Cardiac fibroblast (primary cell): ENCODE results near the gene SIRPA.
"Not testable (repeated sequence)": the region's sequence is repeated elsewhere in the genome, so short reads cannot be mapped to it uniquely, and the experiment has no call there.

Experiments used
- DNase-seq, 2 donors: peaks; one replicate each; pipeline versions ENCODE4 v3.0.0 to v3.0.0-alpha.2; 2010; ENCODE audit warnings: low read depth in 2 of 2
- H3K4me3 ChIP-seq, 2 donors: replicated peaks in 1 of 2; 1 replicate in 1 of 2; 2 replicates in 1 of 2; pipeline ENCODE4 v1.5.1; 2011; ENCODE audit warnings: low read depth in 2 of 2, low read length in 2 of 2, mild to moderate bottlenecking in 2 of 2, moderate library complexity in 1 of 2
- TF ChIP-seq, protein P1 (sequence below): IDR thresholded peaks from one replicate; pipeline ENCODE4 v1.5.1; 2011; ENCODE audit warnings: low read depth, mild to moderate bottlenecking, low read length, inconsistent platforms

Gene SIRPA

DNA sequence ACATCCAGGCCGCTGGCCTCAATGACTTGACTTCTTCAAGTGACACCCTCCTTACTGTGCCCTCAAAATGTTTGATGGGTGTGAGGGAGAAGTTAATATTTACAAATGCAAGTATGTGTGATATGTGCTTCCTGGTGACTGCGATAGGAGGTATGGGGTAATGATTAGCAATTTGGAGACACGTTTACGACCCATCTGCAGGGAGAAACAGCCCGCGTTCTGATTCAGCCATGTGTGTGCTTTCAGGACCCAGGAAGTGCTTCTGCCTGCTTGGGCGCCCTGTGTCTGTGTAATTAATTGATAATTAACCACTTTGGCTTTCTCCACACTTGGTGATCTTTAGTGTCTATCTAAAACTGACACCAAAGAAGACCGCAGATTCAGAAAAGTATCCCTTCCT, 25.0 kb downstream of the SIRPA start:
- no peak overlapping the region for H3K4me3 ChIP-seq
- TF ChIP-seq, protein P1, sequence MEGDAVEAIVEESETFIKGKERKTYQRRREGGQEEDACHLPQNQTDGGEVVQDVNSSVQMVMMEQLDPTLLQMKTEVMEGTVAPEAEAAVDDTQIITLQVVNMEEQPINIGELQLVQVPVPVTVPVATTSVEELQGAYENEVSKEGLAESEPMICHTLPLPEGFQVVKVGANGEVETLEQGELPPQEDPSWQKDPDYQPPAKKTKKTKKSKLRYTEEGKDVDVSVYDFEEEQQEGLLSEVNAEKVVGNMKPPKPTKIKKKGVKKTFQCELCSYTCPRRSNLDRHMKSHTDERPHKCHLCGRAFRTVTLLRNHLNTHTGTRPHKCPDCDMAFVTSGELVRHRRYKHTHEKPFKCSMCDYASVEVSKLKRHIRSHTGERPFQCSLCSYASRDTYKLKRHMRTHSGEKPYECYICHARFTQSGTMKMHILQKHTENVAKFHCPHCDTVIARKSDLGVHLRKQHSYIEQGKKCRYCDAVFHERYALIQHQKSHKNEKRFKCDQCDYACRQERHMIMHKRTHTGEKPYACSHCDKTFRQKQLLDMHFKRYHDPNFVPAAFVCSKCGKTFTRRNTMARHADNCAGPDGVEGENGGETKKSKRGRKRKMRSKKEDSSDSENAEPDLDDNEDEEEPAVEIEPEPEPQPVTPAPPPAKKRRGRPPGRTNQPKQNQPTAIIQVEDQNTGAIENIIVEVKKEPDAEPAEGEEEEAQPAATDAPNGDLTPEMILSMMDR = no peak
- no peak for DNase-seq

DNA sequence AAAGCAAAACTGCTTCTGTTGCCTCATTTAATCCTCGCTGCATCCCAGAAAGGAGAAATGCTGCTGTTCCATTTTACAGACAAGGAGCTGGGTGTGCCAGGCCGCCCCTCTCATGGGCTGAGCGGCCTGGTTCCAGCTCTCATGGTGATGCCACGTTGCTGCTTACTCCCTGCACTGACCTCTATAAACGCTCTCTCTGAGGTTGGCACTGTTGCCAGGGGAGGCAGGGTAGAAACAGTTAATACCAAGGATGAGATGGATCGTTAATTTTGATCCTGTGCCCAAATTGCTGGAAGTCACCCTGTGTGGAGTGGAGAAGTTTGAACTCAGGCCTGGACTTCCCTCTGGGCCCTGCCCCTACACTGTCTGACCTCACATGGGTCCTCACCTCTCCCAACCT, 25.6 kb downstream of the SIRPA start:
- no peak overlapping the region for H3K4me3 ChIP-seq
- no peak for DNase-seq
- TF ChIP-seq, protein P1 = no peak

GRCh38 chr20:1921985-1922384, 26.8 kb downstream of the SIRPA start:
- not testable (repeated sequence) for DNase-seq

DNA sequence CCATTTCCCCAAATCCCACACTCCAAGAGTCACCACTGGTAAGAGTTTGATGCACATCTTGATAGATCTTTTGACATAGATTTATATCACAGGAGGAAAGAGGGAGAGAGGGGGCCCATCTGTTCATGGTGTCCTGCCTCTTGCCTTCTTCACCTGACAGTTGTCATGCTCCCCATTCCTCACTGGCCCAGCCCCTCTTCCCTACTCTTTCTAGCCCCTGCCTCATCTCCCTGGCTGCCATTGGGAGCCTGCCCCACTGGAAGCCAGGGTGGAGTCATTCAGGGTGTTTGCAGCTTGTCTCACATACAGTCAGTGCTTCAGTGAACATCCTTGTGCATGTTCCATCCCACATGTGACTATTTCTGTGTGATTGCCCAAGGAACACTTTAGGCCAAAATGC, 27.6 kb downstream of the SIRPA start:
- H3K4me3 ChIP-seq = no peak overlapping the region
- TF ChIP-seq, protein P1 = no peak
- no peak for DNase-seq

More at GRCh38 chr20:1921985-1922384, 26.8 kb downstream of the SIRPA start:
- not testable (repeated sequence) for H3K4me3 ChIP-seq

DNA sequence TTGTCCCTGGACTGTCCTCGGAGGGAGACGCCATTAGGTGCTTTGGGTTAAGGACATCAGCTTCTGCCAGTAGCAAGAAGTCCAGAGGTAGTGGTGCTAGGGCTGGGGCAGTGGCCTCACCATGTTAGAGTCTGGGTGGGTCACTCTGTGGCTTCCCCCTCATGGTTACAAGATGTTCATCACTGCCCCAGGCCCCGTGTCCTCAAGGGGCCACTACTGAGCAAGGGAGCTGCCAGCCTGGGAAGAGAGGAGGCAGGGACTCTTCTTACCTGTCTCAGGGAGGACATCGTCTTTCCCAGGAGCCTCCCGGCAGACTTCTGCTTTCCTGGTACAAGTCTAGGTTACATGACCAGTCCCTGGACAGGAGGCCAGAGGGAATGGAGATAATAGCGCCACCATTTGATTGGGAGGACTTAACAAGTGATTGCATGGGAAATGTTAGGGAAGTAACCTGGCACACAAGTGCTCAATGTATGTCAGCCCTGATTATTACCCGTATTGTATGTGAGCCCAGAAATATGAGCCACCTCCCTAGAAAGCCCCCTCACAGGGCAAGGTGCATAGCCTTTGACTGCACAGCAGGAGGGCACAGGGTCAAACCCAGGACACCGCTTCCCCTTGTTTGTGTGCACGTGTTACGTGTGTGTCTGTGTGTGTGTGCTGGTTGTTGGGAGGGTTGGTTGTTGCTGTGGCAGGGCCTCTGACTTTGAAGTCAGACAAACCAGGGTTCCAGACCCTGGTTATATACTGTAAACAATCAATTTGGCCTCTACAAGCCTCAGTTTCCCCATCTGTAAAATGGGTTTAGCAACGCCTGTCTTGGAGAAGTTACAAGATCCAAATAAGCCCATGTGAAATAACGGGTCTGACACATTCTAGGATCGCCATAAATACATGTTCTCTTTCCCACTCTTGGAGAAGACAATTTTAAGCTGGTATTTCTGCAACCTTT, 30.0 kb downstream of the SIRPA start:
- H3K4me3 ChIP-seq = no peak overlapping the region
- TF ChIP-seq, protein P1 = no peak
- DNase-seq = no peak

DNA sequence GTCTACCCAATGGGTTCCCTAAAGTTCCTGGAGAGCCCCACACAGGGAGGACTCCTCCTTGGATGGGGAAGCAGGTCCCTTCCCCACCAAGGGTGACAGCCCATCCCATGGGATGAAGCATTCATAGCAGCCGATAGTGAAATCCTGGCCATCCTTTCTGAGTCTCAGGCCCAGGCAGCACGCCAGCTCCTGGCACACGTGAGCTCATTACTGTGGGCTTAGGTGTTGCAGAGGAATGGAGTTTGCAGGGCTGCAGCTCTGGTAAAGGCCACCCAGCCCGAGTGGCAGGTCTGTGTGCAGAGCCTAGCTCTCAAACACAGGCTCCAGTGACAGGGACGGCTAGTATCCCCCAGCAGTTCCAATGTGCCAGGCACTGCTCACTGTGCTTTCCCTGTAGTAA, 31.0 kb downstream of the SIRPA start:
- DNase-seq = no peak
- TF ChIP-seq, protein P1 = no peak
- H3K4me3 ChIP-seq = no peak overlapping the region

- H3K4me3 ChIP-seq = no peak overlapping the region
- TF ChIP-seq, protein P1 = no peak
- no peak for DNase-seq
Measured at GRCh38 chr20:1927217-1927616, 32.0 kb downstream of the SIRPA start.
